Right lobe of liver (tissue), 4 donors: ENCODE data around the gene NCOR1.
"Not testable (repeated sequence)": the region's sequence is repeated elsewhere in the genome, so short reads cannot be mapped to it uniquely, and the experiment has no call there.

Experiments
- POLR2A ChIP-seq: fragments of 450-650 bp; IDR thresholded peaks from one replicate; pipeline ENCODE4 v1.6.1; 2017; ENCODE audit warnings: antibody characterized with exemption, mild to moderate bottlenecking
- TF ChIP-seq, protein P1 (sequence below), 4 donors: fragments of 200-600 bp in 3 of 4; fragments of 450-650 bp in 1 of 4; IDR thresholded peaks; one replicate each; pipeline versions ENCODE4 v1.5.1 to v1.8.0; 2016 to 2022; ENCODE audit warnings: antibody characterized with exemption in 4 of 4, mild to moderate bottlenecking in 2 of 4
- donor health status: DM: no; HTN: no; CAD: no.
- donor health status: DM: no; HTN: no; CAD: no.
- donor health status: DM: no; HTN: yes; CAD: no.

GRCh38 chr17:16115077-16115698 lies 100.1 kb downstream of the NCOR1 start:
- TF ChIP-seq, protein P1, sequence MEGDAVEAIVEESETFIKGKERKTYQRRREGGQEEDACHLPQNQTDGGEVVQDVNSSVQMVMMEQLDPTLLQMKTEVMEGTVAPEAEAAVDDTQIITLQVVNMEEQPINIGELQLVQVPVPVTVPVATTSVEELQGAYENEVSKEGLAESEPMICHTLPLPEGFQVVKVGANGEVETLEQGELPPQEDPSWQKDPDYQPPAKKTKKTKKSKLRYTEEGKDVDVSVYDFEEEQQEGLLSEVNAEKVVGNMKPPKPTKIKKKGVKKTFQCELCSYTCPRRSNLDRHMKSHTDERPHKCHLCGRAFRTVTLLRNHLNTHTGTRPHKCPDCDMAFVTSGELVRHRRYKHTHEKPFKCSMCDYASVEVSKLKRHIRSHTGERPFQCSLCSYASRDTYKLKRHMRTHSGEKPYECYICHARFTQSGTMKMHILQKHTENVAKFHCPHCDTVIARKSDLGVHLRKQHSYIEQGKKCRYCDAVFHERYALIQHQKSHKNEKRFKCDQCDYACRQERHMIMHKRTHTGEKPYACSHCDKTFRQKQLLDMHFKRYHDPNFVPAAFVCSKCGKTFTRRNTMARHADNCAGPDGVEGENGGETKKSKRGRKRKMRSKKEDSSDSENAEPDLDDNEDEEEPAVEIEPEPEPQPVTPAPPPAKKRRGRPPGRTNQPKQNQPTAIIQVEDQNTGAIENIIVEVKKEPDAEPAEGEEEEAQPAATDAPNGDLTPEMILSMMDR (IDR thresholded peaks at IDR 0.05) = not testable (repeated sequence)
- TF ChIP-seq POLR2A = not testable (repeated sequence)
